ENCODE results near the gene OR51M1. TPM values are rescaled to one million over a fixed set of nuclear protein-coding genes. Genes with fewer than 3 reads are reported as not detected.
"Not testable (repeated sequence)": the region's sequence is repeated elsewhere in the genome, so short reads cannot be mapped to it uniquely, and the experiment has no call there.

Gene OR51M1, protein sequence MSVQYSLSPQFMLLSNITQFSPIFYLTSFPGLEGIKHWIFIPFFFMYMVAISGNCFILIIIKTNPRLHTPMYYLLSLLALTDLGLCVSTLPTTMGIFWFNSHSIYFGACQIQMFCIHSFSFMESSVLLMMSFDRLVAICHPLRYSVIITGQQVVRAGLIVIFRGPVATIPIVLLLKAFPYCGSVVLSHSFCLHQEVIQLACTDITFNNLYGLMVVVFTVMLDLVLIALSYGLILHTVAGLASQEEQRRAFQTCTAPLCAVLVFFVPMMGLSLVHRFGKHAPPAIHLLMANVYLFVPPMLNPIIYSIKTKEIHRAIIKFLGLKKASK
- not detected for total RNA-seq

DNA sequence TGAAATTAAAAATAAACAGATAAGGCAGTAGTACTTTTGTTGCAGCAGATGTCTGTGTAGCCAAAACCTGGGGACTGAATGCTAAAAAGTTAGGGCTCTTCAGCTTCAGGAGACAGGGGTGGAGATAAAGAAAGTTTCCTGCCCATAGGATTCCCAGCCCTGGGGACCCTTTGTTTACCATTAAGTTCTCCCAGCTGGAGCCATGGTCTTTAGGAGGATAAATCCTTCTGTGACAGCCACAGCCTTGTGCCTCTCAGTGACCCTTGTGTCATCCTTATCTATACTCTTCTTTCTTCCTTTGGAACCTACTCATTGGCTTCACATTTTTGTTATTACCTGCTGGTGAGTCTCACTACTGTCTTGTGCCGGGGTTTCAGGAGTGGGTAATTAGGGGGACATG, at the start of gene OR51M1:
OR51M1 (plus strand) TSS at position 237 of the 400 bp plus-strand sequence. CDS start 5,587 bp downstream, outside the sequence.
- TF ChIP-seq, protein P1, sequence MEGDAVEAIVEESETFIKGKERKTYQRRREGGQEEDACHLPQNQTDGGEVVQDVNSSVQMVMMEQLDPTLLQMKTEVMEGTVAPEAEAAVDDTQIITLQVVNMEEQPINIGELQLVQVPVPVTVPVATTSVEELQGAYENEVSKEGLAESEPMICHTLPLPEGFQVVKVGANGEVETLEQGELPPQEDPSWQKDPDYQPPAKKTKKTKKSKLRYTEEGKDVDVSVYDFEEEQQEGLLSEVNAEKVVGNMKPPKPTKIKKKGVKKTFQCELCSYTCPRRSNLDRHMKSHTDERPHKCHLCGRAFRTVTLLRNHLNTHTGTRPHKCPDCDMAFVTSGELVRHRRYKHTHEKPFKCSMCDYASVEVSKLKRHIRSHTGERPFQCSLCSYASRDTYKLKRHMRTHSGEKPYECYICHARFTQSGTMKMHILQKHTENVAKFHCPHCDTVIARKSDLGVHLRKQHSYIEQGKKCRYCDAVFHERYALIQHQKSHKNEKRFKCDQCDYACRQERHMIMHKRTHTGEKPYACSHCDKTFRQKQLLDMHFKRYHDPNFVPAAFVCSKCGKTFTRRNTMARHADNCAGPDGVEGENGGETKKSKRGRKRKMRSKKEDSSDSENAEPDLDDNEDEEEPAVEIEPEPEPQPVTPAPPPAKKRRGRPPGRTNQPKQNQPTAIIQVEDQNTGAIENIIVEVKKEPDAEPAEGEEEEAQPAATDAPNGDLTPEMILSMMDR (IDR thresholded peaks at IDR 0.05) = no peak
- DNase-seq (ENCODE audit: low spot score) (no peak), ATAC-seq (ENCODE audit: low FRiP score) (no peak)

DNA sequence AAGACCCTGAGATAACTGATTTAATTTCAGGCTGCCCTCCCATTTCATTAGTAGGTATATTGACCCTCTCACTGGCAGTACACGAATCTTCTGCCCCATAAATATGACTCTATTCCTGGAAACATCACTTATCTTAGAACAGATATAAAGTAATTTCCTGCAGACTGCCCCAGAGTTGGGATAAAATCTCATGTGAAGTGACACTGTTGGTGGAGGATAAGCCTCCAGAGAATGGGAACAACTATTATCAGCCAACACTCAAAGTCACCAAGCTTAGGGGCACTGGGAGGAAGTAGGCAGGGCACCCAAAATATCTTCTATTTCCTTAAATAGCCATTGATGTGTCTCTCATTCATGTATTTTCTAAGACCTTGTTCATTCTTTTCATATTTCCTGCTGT, 48.4 kb upstream of the OR51M1 start:
- DNase-seq (ENCODE audit: low spot score) = no peak
- TF ChIP-seq, protein P1 (IDR thresholded peaks at IDR 0.05) = no peak
- no peak for ATAC-seq (ENCODE audit: low FRiP score)

DNA sequence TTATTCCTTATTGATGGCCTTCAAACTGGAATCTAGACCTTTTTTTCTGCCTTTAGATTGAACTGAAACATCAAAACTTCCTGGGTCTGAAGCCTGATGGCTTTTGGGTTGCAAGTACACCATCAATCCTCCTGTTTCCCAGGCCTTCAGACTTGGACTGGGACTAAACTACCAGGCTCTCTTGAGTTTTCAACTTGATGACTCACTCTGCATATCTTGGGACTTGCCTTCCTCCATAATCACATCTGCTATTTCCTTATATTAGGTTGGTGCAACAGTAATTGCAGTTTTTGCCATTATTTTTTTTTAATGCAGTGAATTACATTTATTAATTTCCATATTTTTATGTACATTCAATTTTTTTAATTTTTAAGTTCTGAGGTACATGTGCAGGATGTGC, 47.3 kb upstream of the OR51M1 start:
- DNase-seq (ENCODE audit: low spot score) (no peak), ATAC-seq (ENCODE audit: low FRiP score) (no peak)
- TF ChIP-seq, protein P1 (IDR thresholded peaks at IDR 0.05) = no peak

DNA sequence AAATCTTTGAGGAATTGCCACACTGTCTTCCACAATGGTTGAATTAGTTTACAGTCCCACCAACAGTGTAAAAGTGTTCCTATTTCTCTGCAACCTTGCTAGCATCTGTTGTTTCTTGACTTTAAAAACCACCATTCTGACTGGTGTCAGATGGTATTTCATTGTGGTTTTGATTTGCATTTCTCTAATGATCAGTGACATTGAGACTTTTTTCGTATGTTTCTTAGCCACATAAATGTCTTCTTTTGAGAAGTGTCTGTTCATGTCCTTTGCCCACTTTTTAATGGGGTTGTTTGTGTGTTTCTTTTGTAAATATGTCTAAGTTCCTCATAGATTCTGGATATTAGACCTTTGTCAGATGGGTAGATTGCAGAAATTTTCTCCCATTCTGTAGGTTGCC, 46.4 kb upstream of the OR51M1 start:
- ATAC-seq (ENCODE audit: low FRiP score); DNase-seq (ENCODE audit: low spot score): not testable (repeated sequence)

DNA sequence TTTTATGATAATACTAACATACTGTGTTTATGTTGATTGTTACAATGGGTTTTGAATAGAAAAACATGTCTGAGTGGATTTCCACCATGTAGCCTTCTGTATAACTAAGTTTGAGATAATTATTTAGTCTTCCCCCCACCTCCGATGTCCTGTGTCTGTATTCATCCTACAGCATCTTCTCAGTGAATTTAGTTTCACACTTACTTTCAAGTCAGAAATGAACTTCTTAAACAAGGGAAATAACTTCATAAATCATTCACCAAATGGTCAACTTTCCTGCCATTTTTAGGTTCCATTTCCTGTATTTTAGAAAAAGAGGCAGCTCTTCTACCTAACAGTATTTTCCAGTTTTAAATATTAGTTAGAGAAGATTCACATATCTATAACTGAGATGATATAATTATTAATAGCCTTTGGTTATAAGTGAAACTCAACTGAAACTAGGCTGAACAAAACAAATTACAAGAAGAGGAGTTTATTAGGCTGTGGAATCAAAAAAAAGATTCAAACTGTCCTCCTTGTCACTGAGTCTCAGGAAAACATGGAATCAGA, 43.8 kb upstream of the OR51M1 start:
- TF ChIP-seq, protein P1 (IDR thresholded peaks at IDR 0.05) = no peak
- DNase-seq (ENCODE audit: low spot score) = no peak
- no peak for ATAC-seq (ENCODE audit: low FRiP score)

DNA sequence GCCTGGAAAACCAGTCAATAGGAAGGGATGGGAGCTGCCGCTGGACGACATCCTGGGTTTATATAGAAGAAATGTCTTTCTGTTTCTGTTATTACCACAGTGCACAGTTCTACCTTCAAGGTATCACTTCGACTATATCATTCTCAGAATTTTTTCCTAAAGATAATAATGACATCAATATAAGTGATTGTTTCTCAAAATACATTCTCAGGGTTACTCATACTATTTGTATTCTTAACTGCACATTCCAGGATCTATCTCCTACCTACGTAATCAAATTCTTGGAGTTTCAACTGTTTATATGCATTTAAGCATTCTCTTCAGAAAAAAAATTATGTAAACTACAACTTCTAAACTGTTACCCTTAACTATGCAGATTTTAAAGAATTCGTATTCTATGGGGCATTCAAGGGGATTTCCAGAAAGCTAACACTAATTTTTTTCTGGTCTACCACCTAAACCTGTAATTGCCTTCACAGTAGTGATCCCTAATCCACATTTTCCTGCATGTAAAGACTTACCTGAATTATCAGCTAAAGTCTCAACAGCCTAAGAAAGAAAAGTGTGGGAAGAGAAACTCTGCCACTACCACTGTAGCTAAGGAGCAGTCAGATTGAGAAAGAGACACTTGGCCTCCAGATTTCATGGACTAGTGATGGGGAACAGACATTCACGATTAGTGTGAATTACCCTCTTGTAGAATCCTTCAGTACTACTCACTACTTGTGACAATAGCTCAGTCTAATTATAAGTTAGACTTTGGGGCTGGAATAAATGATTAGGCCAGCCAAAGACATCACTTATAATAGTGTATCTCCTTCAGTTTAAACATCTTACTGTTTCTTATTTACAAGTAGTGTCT, 39.9 kb upstream of the OR51M1 start, which contains the start of gene OR51B5:
OR51B5 (minus strand) TSS at position 51 of the 862 bp plus-strand sequence; CDS start at position 51, 0 bp downstream.
- DNase-seq (ENCODE audit: low spot score) = no peak
- no peak for ATAC-seq (ENCODE audit: low FRiP score)
- TF ChIP-seq, protein P1 (IDR thresholded peaks at IDR 0.05) = no peak

DNA sequence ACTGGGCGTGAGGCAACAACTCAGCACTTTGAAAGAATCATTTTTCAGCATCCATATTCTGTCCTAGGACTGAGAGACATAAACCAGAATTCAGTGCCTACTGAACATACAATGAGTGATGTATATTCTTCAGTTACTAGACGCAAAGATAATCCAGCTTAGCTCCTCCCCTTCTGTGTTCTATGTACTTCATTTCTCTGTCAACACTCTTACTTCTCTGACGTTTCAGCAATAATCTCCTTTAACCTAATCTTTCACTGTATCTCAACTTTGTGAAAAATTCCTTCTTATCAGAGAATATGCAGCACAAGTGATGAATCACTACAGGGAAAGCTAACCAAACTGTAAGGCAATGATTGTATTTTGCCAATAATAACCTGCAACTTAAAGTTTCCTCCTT, 37.8 kb upstream of the OR51M1 start:
- no peak for ATAC-seq (ENCODE audit: low FRiP score)
- DNase-seq (ENCODE audit: low spot score) = no peak
- TF ChIP-seq, protein P1 (IDR thresholded peaks at IDR 0.05) = no peak
